ENCODE data around the gene GABPB1.

DNA sequence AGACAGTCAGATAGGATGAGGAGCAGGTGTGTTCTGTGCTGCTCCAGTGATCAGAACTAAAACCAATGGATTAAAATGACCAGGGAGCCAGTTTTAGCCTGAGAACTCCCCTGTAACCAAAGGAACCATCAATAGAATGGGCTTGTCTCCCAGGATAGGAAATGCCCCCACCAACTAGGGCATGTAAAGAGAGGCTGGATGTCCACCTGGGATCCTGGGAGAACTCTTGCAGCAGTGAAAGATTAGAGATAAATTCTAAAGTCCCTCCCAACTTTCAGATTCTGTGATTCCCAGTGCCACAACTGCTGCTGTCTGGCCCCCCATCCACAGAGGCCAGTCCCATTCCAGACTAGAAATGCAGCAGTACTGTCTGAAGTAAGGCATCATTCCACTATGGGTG is 123.2 kb downstream of the GABPB1 start:
- no peak for TF ChIP-seq SMC3 (IDR thresholded peaks at IDR 0.05; ENCODE audit: low read depth, low read length)
- TF ChIP-seq RAD21 (IDR thresholded peaks at IDR 0.05; ENCODE audit: low read length): no peak
- no peak for TF ChIP-seq RCOR1 (IDR thresholded peaks at IDR 0.05; ENCODE audit: low read length)
- no peak for TF ChIP-seq GATA2 (CRISPR knock-in tag; IDR thresholded peaks at IDR 0.05)
- TF ChIP-seq, protein P1, sequence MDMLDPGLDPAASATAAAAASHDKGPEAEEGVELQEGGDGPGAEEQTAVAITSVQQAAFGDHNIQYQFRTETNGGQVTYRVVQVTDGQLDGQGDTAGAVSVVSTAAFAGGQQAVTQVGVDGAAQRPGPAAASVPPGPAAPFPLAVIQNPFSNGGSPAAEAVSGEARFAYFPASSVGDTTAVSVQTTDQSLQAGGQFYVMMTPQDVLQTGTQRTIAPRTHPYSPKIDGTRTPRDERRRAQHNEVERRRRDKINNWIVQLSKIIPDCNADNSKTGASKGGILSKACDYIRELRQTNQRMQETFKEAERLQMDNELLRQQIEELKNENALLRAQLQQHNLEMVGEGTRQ (IDR thresholded peaks at IDR 0.05; ENCODE audit: borderline replicate concordance, low read depth, low read length): no peak
- TF ChIP-seq, protein P2, sequence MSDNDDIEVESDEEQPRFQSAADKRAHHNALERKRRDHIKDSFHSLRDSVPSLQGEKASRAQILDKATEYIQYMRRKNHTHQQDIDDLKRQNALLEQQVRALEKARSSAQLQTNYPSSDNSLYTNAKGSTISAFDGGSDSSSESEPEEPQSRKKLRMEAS (IDR thresholded peaks at IDR 0.05; ENCODE audit: low read depth): no peak
- TF ChIP-seq EZH2phosphoT487 (IDR thresholded peaks at IDR 0.05; ENCODE audit: borderline replicate concordance, low read depth): no peak
- TF ChIP-seq, protein P3, sequence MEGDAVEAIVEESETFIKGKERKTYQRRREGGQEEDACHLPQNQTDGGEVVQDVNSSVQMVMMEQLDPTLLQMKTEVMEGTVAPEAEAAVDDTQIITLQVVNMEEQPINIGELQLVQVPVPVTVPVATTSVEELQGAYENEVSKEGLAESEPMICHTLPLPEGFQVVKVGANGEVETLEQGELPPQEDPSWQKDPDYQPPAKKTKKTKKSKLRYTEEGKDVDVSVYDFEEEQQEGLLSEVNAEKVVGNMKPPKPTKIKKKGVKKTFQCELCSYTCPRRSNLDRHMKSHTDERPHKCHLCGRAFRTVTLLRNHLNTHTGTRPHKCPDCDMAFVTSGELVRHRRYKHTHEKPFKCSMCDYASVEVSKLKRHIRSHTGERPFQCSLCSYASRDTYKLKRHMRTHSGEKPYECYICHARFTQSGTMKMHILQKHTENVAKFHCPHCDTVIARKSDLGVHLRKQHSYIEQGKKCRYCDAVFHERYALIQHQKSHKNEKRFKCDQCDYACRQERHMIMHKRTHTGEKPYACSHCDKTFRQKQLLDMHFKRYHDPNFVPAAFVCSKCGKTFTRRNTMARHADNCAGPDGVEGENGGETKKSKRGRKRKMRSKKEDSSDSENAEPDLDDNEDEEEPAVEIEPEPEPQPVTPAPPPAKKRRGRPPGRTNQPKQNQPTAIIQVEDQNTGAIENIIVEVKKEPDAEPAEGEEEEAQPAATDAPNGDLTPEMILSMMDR (IDR thresholded peaks at IDR 0.05): no peak
- no peak for TF ChIP-seq TAF1 (IDR thresholded peaks at IDR 0.05; ENCODE audit: borderline replicate concordance, low read depth, low read length)
- no peak for TF ChIP-seq JUND (IDR thresholded peaks at IDR 0.05)
- no peak for TF ChIP-seq SIN3A (IDR thresholded peaks at IDR 0.05; ENCODE audit: borderline replicate concordance, low read depth, low read length)
- TF ChIP-seq CHD2 (IDR thresholded peaks at IDR 0.05; ENCODE audit: low read length, partially characterized antibody): no peak
